Measurements from ENCODE around the gene IL32. TPM values are rescaled to one million over a fixed set of nuclear protein-coding genes. Genes with fewer than 3 reads are reported as not detected.
A peak's percentile ranks its signal among the peaks of the same experiment; 100 is the strongest.
"Not testable (repeated sequence)": the region's sequence is repeated elsewhere in the genome, so short reads cannot be mapped to it uniquely, and the experiment has no call there.

IL32 gene
- total RNA-seq, 2 experiments from 2014 or later, result 378 to 383 TPM

DNA sequence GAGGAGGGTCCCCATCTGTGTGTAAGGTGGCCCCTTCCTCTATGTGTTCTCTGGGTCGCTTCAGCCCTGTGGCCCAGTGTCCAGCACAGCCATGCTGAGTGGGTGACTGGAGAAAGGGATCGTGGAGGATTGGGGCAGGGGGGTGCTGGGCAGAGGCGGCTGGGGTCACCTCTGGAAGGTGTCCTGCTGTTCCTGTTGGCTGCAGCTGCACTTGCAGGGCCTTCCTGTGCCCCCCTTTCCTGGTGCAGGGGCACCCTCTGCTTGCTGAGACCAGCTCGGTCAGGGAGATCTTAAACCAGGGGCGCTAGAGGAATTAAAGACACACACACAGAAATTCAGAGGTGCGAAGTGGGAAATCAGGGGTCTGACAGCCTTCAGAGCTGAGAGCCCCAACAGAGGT, 11.1 kb downstream of the IL32 start:
- Mint-ChIP-seq H3K36me3 (ENCODE audit: low read depth) (peaks cover 7% of the 10 kb centered on the region), H3K9me3 (no peaks in the 10 kb centered on the region), H3K4me1 (ENCODE audit: low read depth) (peaks cover 91% of the 10 kb centered on the region), H3K27me3 (no peaks in the 10 kb centered on the region), H3K4me3 (peak overlapping the region; percentile 80), H3K27ac (peak overlapping the region; percentile 95)
- peaks cover 95% of the 10 kb centered on the region for H3K4me1 ChIP-seq (ENCODE audit: insufficient read depth, low read length)
- intact Hi-C loops (cut with DNase I, micrococcal nuclease), result loop anchor here in 1 of 2 experiments (2.0 kb wide), 1 partner anchor 22 kb away; the partner anchor contains the start of gene ZSCAN10
- H3K9me3 ChIP-seq (ENCODE audit: control insufficient read depth in 1 of 2, insufficient read depth in 1 of 2, low read length in 2 of 2), result peaks cover 0 to 9% of the 10 kb centered on the region in 2 experiments
- H3K27ac ChIP-seq (ENCODE audit: low read depth in 1 of 2, low read length in 2 of 2), result peak overlapping the region; percentile 80 to 86
- POLR2A ChIA-PET, result interaction anchor here (1.1 to 5.9 kb wide), 16 partner anchors 11 to 207 kb away, joined by 3 to 137 read pairs (median 13); partner anchors contain the start of genes IL32, ZNF213, ZNF263 and ZSCAN10
- no peaks in the 10 kb centered on the region for H3K27me3 ChIP-seq (ENCODE audit: control insufficient read depth in 1 of 2, insufficient read depth in 2 of 2, low read length in 2 of 2)
- CTCF ChIA-PET, result interaction anchor here (1.0 to 4.7 kb wide), 7 partner anchors 11 to 73 kb away, joined by 3 to 24 read pairs (median 3); partner anchors contain the start of gene IL32
- H3K36me3 ChIP-seq (ENCODE audit: insufficient read depth, low read length), result no peaks in the 10 kb centered on the region
- no peak for ATAC-seq (ENCODE audit: poor library complexity)
- DNase-seq, result peak in 1 of 14 experiments; percentile 41
- peak overlapping the region; percentile 26 for H3K4me3 ChIP-seq (ENCODE audit: low read length)
- TF ChIP-seq, protein P1, sequence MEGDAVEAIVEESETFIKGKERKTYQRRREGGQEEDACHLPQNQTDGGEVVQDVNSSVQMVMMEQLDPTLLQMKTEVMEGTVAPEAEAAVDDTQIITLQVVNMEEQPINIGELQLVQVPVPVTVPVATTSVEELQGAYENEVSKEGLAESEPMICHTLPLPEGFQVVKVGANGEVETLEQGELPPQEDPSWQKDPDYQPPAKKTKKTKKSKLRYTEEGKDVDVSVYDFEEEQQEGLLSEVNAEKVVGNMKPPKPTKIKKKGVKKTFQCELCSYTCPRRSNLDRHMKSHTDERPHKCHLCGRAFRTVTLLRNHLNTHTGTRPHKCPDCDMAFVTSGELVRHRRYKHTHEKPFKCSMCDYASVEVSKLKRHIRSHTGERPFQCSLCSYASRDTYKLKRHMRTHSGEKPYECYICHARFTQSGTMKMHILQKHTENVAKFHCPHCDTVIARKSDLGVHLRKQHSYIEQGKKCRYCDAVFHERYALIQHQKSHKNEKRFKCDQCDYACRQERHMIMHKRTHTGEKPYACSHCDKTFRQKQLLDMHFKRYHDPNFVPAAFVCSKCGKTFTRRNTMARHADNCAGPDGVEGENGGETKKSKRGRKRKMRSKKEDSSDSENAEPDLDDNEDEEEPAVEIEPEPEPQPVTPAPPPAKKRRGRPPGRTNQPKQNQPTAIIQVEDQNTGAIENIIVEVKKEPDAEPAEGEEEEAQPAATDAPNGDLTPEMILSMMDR (IDR thresholded peaks at IDR 0.05), result no peak

DNA sequence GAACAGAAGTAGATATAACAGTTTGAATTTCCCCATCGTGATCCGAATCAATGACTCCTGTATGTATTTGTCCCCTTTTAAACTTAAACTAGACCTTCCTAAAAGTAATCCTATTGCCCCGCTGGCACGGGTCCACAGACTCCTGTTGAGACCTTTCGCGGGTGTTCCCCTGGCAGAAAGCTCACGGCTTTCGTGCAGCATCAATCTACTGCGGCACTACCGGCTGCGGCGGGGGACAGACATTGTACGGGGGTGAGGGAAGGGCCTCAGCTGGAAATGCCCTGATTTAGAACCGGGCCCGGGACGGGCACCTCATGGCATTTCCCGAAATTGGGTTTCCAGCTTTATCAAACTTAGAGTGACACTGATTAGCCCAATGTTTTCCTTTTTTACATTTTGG, 14.6 kb downstream of the IL32 start:
- no peak overlapping the region for H3K27ac ChIP-seq (ENCODE audit: low read depth in 1 of 2, low read length in 2 of 2)
- no peak overlapping the region for H3K4me3 Mint-ChIP-seq

DNA sequence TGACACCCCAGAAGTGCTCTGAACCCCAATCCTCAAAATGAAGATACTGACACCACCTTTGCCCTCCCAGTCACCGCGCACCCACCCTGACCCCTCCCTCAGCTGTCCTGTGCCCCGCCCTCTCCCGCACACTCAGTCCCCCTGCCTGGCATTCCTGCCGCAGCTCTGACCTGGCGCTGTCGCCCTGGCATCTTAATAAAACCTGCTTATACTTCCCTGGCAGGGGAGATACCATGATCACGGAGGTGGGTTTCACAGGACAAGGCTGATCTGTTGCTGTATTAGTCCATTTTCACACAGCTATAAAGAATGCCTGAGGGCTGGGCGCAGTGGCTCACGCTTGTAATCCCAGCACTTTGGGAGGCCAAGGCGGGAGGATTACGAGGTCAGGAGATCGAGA, 16.5 kb downstream of the IL32 start:
- H3K9me3 ChIP-seq (ENCODE audit: control insufficient read depth in 1 of 2, insufficient read depth in 1 of 2, low read length in 2 of 2); intact Hi-C loops (cut with DNase I, micrococcal nuclease); ATAC-seq (ENCODE audit: poor library complexity); POLR2A ChIA-PET; DNase-seq; H3K9me3 Mint-ChIP-seq; H3K4me3 Mint-ChIP-seq; H3K36me3 ChIP-seq (ENCODE audit: insufficient read depth, low read length); H3K36me3 Mint-ChIP-seq (ENCODE audit: low read depth); H3K27me3 ChIP-seq (ENCODE audit: control insufficient read depth in 1 of 2, insufficient read depth in 2 of 2, low read length in 2 of 2); H3K27ac ChIP-seq (ENCODE audit: low read depth in 1 of 2, low read length in 2 of 2); H3K4me3 ChIP-seq (ENCODE audit: low read length); H3K27me3 Mint-ChIP-seq; CTCF ChIA-PET: not testable (repeated sequence)
- peaks cover 68% of the 10 kb centered on the region for H3K4me1 ChIP-seq (ENCODE audit: insufficient read depth, low read length)
- peak overlapping the region; percentile 39 for H3K27ac Mint-ChIP-seq
- peaks cover 76% of the 10 kb centered on the region for H3K4me1 Mint-ChIP-seq (ENCODE audit: low read depth)

More for the DNA sequence above, 14.6 kb downstream of the IL32 start:
- H3K27ac Mint-ChIP-seq, result peak overlapping the region; percentile 95
- no peak for DNase-seq
- TF ChIP-seq, protein P1 (IDR thresholded peaks at IDR 0.05), result no peak
- Histone ChIP-seq H3K27me3 (ENCODE audit: control insufficient read depth in 1 of 2, insufficient read depth in 2 of 2, low read length in 2 of 2) (no peaks in the 10 kb centered on the region), H3K4me1 (ENCODE audit: insufficient read depth, low read length) (peaks cover 76% of the 10 kb centered on the region), H3K36me3 (ENCODE audit: insufficient read depth, low read length) (no peaks in the 10 kb centered on the region), H3K9me3 (ENCODE audit: control insufficient read depth in 1 of 2, insufficient read depth in 1 of 2, low read length in 2 of 2) (peaks cover 0 to 9% of the 10 kb centered on the region in 2 experiments), H3K4me3 (ENCODE audit: low read length) (no peak overlapping the region)
- H3K4me1 Mint-ChIP-seq (ENCODE audit: low read depth), result peaks cover 84% of the 10 kb centered on the region
- peaks cover 7% of the 10 kb centered on the region for H3K36me3 Mint-ChIP-seq (ENCODE audit: low read depth)
- H3K9me3 Mint-ChIP-seq, result no peaks in the 10 kb centered on the region
- H3K27me3 Mint-ChIP-seq, result no peaks in the 10 kb centered on the region
- intact Hi-C loops (cut with DNase I, micrococcal nuclease), result no loop called here
- ChIA-PET CTCF (interaction anchor here (1.1 to 1.3 kb wide), 2 partner anchors 20 to 22 kb away, joined by 3 to 5 read pairs; no protein-coding TSS in a partner anchor), POLR2A (interaction anchor here (1.0 to 1.6 kb wide), 3 partner anchors 9 to 15 kb away, joined by 3 to 5 read pairs (median 4); partner anchors contain the start of gene IL32)
- ATAC-seq (ENCODE audit: poor library complexity), result no peak

DNA sequence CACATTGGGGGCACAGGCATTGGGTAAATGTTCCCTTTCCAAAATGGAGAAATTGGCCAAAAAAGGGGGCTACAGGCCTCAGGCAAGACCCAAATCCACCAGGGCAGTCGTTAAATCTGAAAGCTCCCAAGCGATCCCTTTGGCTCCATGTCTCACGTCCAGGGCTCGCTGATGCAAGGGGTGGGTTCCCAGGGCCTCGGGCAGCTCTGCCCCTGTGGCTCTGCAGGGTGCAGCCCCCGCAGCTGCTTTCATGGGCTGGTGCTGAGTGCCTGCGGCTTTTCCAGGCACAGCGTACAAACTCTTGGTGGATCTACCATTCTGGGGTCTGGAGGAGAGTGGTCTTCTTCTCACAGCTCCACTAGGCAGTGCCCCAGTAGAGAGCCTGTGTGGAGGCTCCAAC, 18.0 kb downstream of the IL32 start:
- H3K4me1 ChIP-seq (ENCODE audit: insufficient read depth, low read length), result peaks cover 68% of the 10 kb centered on the region
- POLR2A ChIA-PET, result interaction anchor here (0.8 to 1.3 kb wide), 2 partner anchors 9 to 52 kb away, joined by 3 to 5 read pairs; partner anchors contain the start of gene ZNF213

More for the DNA sequence above, 18.0 kb downstream of the IL32 start:
- H3K36me3 ChIP-seq (ENCODE audit: insufficient read depth, low read length); H3K36me3 Mint-ChIP-seq (ENCODE audit: low read depth); H3K27me3 Mint-ChIP-seq; ATAC-seq (ENCODE audit: poor library complexity); intact Hi-C loops (cut with DNase I, micrococcal nuclease); DNase-seq; CTCF ChIA-PET; H3K27ac Mint-ChIP-seq; H3K9me3 Mint-ChIP-seq; H3K4me3 Mint-ChIP-seq; H3K27me3 ChIP-seq (ENCODE audit: control insufficient read depth in 1 of 2, insufficient read depth in 2 of 2, low read length in 2 of 2); H3K27ac ChIP-seq (ENCODE audit: low read depth in 1 of 2, low read length in 2 of 2); H3K4me3 ChIP-seq (ENCODE audit: low read length); H3K9me3 ChIP-seq (ENCODE audit: control insufficient read depth in 1 of 2, insufficient read depth in 1 of 2, low read length in 2 of 2): not testable (repeated sequence)
- H3K4me1 Mint-ChIP-seq (ENCODE audit: low read depth), result peaks cover 76% of the 10 kb centered on the region
